Neural cell (in vitro differentiated cells): ENCODE data around the gene ABI3BP.

Experiments used
- EP300 ChIP-seq: fragments of 450-650 bp; conservative IDR thresholded peaks from 2 replicates; pipeline ENCODE4 v1.6.1; 2014; ENCODE audit warnings: antibody characterized with exemption, mild to moderate bottlenecking, moderate library complexity; ENCODE audit not compliant: poor library complexity, severe bottlenecking
- RAD21 ChIP-seq: fragments of 450-650 bp; conservative IDR thresholded peaks from 2 replicates; pipeline ENCODE4 v1.6.1; 2014; ENCODE audit warnings: antibody characterized with exemption, mild to moderate bottlenecking, moderate library complexity
- TF ChIP-seq, protein P1 (sequence below): fragments of 450-650 bp; IDR thresholded peaks from 2 replicates; pipeline ENCODE4 v1.5.1; 2014; ENCODE audit warnings: antibody characterized with exemption, mild to moderate bottlenecking, moderate library complexity; ENCODE audit not compliant: poor library complexity, severe bottlenecking

GRCh38 chr3:100900671-100901335, 92.4 kb downstream of the ABI3BP start:
- TF ChIP-seq EP300 (no peak), RAD21 (no peak)
- TF ChIP-seq, protein P1, sequence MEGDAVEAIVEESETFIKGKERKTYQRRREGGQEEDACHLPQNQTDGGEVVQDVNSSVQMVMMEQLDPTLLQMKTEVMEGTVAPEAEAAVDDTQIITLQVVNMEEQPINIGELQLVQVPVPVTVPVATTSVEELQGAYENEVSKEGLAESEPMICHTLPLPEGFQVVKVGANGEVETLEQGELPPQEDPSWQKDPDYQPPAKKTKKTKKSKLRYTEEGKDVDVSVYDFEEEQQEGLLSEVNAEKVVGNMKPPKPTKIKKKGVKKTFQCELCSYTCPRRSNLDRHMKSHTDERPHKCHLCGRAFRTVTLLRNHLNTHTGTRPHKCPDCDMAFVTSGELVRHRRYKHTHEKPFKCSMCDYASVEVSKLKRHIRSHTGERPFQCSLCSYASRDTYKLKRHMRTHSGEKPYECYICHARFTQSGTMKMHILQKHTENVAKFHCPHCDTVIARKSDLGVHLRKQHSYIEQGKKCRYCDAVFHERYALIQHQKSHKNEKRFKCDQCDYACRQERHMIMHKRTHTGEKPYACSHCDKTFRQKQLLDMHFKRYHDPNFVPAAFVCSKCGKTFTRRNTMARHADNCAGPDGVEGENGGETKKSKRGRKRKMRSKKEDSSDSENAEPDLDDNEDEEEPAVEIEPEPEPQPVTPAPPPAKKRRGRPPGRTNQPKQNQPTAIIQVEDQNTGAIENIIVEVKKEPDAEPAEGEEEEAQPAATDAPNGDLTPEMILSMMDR, result no peak
